ENCODE results near the gene VAPA. TPM values are rescaled to one million over a fixed set of nuclear protein-coding genes. Genes with fewer than 3 reads are reported as not detected.

VAPA gene
- polyA plus RNA-seq, 1 donor (not counting 4 experiments of a cell fraction or from before 2014, with no cell fraction given), result 350 TPM

DNA sequence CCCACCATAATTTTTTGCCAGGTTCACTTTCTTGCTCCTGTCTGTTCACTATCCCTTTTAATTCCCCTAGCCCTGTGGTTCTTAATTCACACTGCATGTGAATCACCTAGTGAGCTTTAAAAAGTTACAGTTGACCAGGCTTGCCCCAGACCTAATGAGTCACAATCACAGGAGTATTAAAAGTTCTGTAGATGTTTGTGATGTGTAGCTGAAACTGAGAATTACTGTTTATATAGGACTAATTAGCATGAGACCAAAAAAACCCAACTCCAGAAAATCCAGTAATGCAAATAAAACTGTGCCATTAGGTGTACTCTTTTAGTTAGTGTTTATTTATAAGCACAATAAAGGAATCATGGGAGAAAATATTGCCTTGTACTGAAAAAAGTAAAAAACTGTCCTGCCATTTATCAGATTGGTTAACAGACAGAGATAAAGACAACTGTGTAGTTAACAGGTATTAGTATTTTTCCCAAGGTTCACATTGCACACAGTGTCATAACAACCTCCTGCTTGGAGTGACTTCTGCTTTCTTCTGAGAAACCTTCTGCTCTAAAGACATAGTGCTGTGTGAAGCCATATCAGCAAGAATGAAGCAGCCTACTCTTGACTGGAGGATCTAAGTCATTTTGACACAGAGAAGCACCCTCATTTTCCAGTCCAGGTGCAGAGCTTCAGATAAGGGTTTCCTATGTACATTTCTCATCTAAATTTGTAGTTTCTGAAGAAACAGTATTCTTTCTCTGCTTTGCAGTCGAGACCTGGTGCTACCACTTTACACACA lies 39.0 kb downstream of the VAPA start:
- Histone ChIP-seq H3K9me3 (ENCODE audit: control insufficient read depth, low read depth, low read length) (no peaks in the 10 kb centered on the region), H3K9me1 (ENCODE audit: control insufficient read depth, extremely low read depth, insufficient read depth, low read length) (peaks cover 2% of the 10 kb centered on the region), H3K4me1 (ENCODE audit: control insufficient read depth, extremely low read depth, insufficient read depth, low read length) (peaks cover 21% of the 10 kb centered on the region), H3K4me3 (ENCODE audit: control insufficient read depth in 2 of 3, extremely low read depth in 1 of 3, insufficient read depth in 2 of 3, low read depth in 1 of 3, low read length in 3 of 3) (no peak overlapping the region), H3K4me2 (ENCODE audit: control insufficient read depth, extremely low read depth, insufficient read depth, low read depth, low read length) (no peak overlapping the region), H3K79me2 (ENCODE audit: control insufficient read depth, insufficient read depth, low read length) (peaks cover 34% of the 10 kb centered on the region), H3K36me3 (ENCODE audit: control insufficient read depth in 2 of 2, extremely low read depth in 1 of 2, insufficient read depth in 2 of 2, low read length in 2 of 2) (peaks cover 9 to 30% of the 10 kb centered on the region in 2 experiments), H4K20me1 (ENCODE audit: control insufficient read depth, extremely low read depth, insufficient read depth, low read length) (peaks cover 3% of the 10 kb centered on the region), H3K9ac (ENCODE audit: control insufficient read depth, extremely low read depth, insufficient read depth, low read length) (peak overlapping the region; percentile 40), H2AFZ (ENCODE audit: control insufficient read depth, low read length) (no peak overlapping the region), H3K27me3 (ENCODE audit: control insufficient read depth, extremely low read depth, insufficient read depth, low read length) (no peaks in the 10 kb centered on the region), H3K27ac (ENCODE audit: control insufficient read depth, insufficient read depth, low read length) (peak overlapping the region; percentile 61)
- dilution Hi-C loops (cut with MboI; ENCODE audit: extremely low pct_ligation_motif_present, low sequenced_read_pairs), result no loop called here
- TF ChIP-seq CTCF (optimal IDR thresholded peaks at IDR 0.05 in 1 of 3, IDR thresholded peaks at IDR 0.05 in 1 of 3, conservative IDR thresholded peaks at IDR 0.05 in 1 of 3; ENCODE audit: extremely low read depth in 1 of 3, insufficient read depth in 2 of 3, low read length in 3 of 3), result no peak
- TF ChIP-seq EZH2 (IDR thresholded peaks at IDR 0.05; ENCODE audit: low read length), result no peak
- no peak for DNase-seq (ENCODE audit: low read depth, low spot score)
- peak; percentile 62 for FAIRE-seq

- H3K27me3 ChIP-seq (ENCODE audit: control insufficient read depth, extremely low read depth, insufficient read depth, low read length), result no peaks in the 10 kb centered on the region
- H3K4me1 ChIP-seq (ENCODE audit: control insufficient read depth, extremely low read depth, insufficient read depth, low read length), result no peaks in the 10 kb centered on the region
- dilution Hi-C loops (cut with MboI; ENCODE audit: extremely low pct_ligation_motif_present, low sequenced_read_pairs), result no loop called here
- H3K9me1 ChIP-seq (ENCODE audit: control insufficient read depth, extremely low read depth, insufficient read depth, low read length), result no peaks in the 10 kb centered on the region
- no peak overlapping the region for H2AFZ ChIP-seq (ENCODE audit: control insufficient read depth, low read length)
- H3K4me3 ChIP-seq (ENCODE audit: control insufficient read depth in 2 of 3, extremely low read depth in 1 of 3, insufficient read depth in 2 of 3, low read depth in 1 of 3, low read length in 3 of 3), result no peak overlapping the region
- no peaks in the 10 kb centered on the region for H4K20me1 ChIP-seq (ENCODE audit: control insufficient read depth, extremely low read depth, insufficient read depth, low read length)
- no peak overlapping the region for H3K27ac ChIP-seq (ENCODE audit: control insufficient read depth, insufficient read depth, low read length)
- no peak for FAIRE-seq
- H3K9ac ChIP-seq (ENCODE audit: control insufficient read depth, extremely low read depth, insufficient read depth, low read length), result no peak overlapping the region
- DNase-seq (ENCODE audit: low read depth, low spot score), result no peak
- H3K4me2 ChIP-seq (ENCODE audit: control insufficient read depth, extremely low read depth, insufficient read depth, low read depth, low read length), result no peak overlapping the region
- H3K9me3 ChIP-seq (ENCODE audit: control insufficient read depth, low read depth, low read length), result no peaks in the 10 kb centered on the region
- H3K79me2 ChIP-seq (ENCODE audit: control insufficient read depth, insufficient read depth, low read length), result peaks cover 3% of the 10 kb centered on the region
- peaks cover 3 to 14% of the 10 kb centered on the region in 2 experiments for H3K36me3 ChIP-seq (ENCODE audit: control insufficient read depth in 2 of 2, extremely low read depth in 1 of 2, insufficient read depth in 2 of 2, low read length in 2 of 2)
- TF ChIP-seq CTCF (optimal IDR thresholded peaks at IDR 0.05 in 1 of 3, IDR thresholded peaks at IDR 0.05 in 1 of 3, conservative IDR thresholded peaks at IDR 0.05 in 1 of 3; ENCODE audit: extremely low read depth in 1 of 3, insufficient read depth in 2 of 3, low read length in 3 of 3), result no peak
- no peak for TF ChIP-seq EZH2 (IDR thresholded peaks at IDR 0.05; ENCODE audit: low read length)
These were observed 45.1 kb downstream of the VAPA start for GRCh38 chr18:9958861-9959399.
